ENCODE measurements around the gene CSF1R.

- TF ChIP-seq, protein P1, sequence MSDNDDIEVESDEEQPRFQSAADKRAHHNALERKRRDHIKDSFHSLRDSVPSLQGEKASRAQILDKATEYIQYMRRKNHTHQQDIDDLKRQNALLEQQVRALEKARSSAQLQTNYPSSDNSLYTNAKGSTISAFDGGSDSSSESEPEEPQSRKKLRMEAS (IDR thresholded peaks at IDR 0.05), result no peak
- no peak for TF ChIP-seq TAF1 (conservative IDR thresholded peaks at IDR 0.05)
- TF ChIP-seq CTCF (IDR thresholded peaks at IDR 0.05; ENCODE audit: low read depth, low read length, missing input control), result no peak
- no peak for TF ChIP-seq YY1 (IDR thresholded peaks at IDR 0.05)
- no peak for TF ChIP-seq EGR1 (IDR thresholded peaks at IDR 0.05; ENCODE audit: low read depth in 2 of 2)
- no peak for TF ChIP-seq REST (IDR thresholded peaks at IDR 0.05)
- TF ChIP-seq GABPA (IDR thresholded peaks at IDR 0.05 in 1 of 2, conservative IDR thresholded peaks at IDR 0.05 in 1 of 2), result no peak
- TF ChIP-seq RAD21 (IDR thresholded peaks at IDR 0.05), result no peak
- no peak for TF ChIP-seq SP1 (IDR thresholded peaks at IDR 0.05)
- TF ChIP-seq HNF4G (IDR thresholded peaks at IDR 0.05), result no peak
- no peak for TF ChIP-seq JUND (IDR thresholded peaks at IDR 0.05)
These were observed 49.8 kb downstream of the CSF1R start for GRCh38 chr5:150036513-150036912.
